Measurements from ENCODE around the gene ACSF3.
"Not testable (repeated sequence)": the region's sequence is repeated elsewhere in the genome, so short reads cannot be mapped to it uniquely, and the experiment has no call there.

ACSF3 gene

DNA sequence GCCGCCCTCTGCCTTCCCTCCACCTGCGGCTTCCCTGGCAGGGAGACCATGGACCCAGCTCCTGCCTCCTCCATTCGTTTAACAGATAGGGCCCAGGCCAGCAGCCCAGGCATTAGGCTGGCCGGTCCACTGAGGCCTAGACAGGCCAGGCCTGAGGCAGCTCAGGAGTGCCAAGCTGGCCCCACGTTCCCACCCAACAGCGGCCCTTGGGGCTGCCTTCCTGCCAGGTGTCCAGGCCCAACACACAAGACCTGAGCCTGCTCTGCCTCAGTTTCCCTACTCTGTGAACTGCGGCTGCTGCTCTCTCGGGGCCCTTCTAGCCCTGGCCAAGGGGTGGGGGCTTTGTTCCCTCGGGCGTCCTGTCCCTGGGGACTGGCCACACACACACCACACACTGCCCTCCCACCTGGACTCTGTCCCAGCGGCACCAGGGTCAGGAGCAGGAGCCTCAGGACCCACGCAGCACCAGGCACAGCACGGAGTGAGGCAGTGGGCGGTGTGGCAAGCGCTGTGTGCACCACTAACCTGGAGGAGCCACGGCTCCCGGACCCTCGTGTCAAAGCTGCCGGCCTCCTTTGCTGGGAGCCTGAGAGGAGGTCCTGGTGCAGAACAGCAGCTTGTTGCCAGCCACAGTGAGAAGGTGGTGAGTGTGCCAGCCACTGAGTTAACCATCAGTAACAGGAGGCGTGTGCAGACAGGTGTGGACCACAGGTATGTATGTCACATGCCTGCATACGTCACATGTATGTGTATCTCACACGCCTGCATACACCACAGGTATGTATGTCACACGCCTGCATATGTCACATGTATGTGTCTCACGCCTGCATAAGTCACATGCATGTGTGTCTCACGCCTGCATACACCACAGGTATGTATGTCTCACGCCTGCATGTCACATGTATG is 63.3 kb downstream of the ACSF3 start:
- peak; percentile 94 for FAIRE-seq
- DNase-seq (ENCODE audit: low spot score), result no peak

DNA sequence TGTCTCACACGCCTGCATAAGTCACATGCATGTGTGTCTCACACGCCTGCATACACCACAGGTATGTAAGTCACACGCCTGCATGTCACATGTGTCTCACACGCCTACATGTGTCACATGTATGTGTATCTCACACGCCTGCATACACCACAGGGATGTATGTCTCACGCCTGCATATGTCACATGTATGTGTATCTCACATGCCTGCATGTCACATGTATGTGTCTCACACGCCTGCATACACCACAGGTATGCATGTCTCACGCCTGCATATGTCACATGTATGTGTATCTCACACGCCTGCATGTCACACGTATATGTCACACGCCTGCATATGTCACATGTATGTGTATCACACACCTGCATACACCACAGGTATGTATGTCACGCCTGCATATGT is 64.1 kb downstream of the ACSF3 start:
- DNase-seq (ENCODE audit: low spot score) (no peak), FAIRE-seq (no peak)

DNA sequence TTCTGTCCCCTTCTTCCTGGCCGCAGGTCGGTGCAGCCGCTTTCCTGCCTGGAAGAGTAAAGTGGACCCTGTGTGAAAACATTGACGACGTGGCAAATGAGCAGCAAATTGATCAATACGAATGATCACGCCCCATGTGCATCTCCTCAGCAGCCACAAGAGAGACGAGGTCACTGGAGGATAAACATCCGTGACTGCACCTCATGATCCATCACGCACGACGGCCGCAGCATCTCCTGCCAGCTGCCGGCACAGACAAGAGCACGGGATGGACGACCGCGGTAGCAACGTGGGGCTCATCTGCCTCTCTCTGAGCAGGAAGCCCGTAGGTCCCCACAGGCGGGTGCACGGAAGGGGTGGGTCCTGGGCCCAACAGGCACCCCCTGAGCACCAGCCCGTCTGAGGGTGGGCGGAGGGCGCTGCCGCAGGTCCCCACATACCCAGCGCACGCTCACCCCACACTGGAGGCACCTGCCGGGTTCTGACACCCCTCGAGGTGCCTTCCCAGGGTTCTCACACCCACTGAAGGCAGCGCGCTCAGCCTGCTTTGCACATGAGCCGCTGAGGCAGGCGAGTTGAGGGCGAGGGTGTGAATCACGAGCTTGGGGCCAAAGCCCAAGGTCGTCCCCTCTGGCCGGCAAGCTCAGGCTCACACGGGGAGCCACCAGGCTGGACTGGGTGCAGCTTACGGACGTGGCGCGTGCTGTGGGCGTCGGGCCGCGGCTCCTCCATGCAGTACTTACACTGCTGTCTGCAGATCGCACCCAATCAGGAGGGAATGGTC is 65.6 kb downstream of the ACSF3 start:
- FAIRE-seq, result no peak
- DNase-seq (ENCODE audit: low spot score), result no peak

DNA sequence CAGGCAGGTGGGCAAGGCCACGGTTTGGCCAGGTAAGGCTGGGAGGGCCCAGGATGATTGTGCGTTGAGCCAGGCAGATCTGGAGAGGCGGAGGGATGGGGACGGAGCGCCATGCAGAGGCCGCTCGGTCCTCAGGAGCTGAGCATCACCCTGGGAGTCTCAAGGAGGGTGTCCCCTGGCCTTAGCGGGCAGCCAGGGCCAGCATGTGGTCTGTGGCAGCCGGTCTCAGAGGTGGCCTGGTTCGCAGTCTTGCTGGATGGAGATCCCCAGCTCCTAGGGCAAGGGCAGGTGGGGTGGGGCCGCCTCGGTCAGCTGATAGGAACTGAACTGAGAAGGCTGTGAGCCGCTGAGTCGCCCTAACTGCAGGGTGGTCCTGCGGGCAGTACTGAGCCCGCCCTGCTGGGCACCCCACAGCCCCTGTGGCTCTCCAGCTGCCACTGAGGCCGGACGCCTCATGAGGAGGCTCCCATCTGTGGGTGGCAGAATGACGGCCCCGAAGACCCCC is 66.2 kb downstream of the ACSF3 start:
- DNase-seq (ENCODE audit: low spot score) (no peak), FAIRE-seq (no peak)

DNA sequence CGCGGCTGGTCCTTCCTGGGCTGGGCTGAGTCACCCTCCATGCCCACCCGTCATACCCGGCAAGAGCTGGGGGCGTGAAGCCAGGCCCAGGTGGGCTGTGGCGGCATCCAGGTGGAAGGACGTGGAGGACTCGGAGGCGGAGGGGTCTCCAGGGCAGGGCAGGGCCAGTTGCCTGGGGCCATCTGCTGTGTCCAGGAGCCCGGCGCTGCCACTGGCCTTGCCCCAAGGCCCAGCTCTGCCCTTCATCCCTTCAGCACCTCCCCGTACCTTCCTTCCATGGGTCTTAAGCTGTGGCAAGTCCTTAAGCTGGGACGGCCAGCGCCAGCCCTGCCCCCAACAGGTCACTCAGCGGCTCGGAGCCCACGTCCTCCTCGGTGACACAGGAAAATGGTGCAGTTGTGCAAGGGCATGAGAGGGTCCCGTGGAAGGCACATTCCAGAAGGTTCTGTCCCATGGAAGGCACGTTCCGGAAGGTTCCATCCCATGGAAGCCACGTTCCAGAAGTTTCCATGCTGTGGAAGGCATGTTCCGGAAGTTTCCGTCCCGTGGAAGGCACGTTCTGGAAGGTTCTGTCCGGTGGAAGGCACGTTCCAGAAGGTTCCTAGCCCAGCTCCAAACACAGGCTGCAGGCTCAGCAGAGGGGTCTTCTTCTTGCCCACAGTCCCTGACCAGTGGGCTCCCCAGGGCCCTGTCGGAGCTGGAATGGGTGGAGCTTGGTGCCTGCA is 67.5 kb downstream of the ACSF3 start:
- DNase-seq (ENCODE audit: low spot score) (no peak), FAIRE-seq (no peak)

DNA sequence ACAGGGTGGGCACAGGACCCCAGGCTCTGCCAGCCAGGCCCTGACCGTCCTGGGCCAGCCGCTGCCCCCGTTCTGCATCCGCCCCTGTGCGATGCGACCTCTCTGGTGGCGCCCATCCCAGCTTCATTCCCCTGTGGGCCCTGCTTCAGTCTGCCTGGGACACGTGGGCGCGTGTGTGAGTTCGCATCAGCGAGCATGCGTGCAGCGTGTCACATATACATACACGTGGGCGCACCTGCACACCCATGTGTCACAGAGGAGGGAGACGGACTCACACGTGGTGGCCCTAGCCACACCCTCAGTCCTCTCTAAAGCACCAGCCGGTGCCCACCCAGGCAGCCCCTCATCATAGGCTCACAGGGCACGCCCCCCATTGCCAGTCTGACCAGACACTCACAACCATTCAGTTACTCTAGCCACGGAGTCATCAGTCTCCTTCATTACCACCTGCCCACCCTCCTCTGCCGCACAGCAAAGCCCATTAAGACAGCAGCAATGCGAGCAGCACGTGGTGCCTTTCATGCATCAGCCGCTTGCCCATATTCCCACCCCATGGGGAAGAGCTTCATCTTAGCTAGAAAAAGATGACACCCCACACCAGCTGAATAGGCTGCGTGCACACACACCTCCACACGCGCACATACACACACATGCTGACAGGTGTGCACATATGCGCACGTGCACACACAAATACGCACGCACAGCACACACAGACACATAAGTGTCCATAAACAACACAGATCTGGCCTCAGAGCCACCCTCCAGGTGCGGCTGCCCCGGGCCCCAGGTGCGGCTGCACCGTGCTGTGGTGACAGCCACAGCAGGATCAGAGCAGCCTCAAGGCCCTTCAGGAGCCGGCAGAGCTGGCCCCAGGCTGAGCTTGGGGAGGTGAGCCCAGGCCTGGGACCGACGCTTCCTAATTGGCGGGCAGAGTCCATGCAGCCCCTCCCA is 68.4 kb downstream of the ACSF3 start:
- DNase-seq (ENCODE audit: low spot score) (no peak), FAIRE-seq (no peak)

DNA sequence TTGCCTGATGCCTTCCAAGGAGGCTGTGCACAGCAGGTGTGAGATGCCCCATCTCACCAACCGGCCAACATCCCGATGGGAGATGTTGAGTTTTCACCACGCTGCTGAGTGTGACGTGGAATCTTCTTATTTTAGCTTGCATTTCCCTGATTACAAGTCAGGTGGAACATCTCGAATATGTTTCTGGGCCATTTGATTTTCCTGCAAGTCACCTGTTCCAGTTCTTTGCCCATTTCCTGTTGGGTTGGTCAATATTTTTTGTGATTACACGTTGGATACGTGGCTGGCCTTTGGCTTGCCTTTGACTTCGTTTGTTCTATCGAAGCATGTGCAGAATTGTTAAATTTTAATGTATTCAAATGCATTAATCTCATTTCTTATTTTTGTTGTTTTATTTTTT is 69.6 kb downstream of the ACSF3 start:
- no peak for FAIRE-seq

DNA sequence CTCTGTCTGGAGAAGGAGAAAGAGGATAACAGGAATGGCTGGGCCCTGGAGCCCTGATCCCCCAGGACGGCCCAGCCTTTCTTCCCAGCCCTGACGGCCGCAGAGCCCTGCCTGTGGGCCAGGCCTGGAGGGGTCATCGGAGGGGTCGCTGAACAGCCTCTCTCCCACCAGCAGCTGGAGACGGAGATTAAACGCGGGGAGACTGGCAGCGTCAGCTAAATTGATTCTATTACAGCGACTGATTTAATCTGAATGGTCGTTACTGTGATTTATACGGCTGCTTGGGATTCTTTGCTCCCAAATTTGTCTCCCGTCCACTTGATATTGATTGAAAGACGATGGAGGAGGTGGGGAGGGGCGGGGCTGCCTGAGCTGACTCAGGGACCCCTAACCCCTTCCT is 70.8 kb downstream of the ACSF3 start:
- FAIRE-seq (no peak), DNase-seq (ENCODE audit: low spot score) (no peak)

More for the DNA sequence above, 69.6 kb downstream of the ACSF3 start:
- no peak for DNase-seq (ENCODE audit: low spot score)

DNA sequence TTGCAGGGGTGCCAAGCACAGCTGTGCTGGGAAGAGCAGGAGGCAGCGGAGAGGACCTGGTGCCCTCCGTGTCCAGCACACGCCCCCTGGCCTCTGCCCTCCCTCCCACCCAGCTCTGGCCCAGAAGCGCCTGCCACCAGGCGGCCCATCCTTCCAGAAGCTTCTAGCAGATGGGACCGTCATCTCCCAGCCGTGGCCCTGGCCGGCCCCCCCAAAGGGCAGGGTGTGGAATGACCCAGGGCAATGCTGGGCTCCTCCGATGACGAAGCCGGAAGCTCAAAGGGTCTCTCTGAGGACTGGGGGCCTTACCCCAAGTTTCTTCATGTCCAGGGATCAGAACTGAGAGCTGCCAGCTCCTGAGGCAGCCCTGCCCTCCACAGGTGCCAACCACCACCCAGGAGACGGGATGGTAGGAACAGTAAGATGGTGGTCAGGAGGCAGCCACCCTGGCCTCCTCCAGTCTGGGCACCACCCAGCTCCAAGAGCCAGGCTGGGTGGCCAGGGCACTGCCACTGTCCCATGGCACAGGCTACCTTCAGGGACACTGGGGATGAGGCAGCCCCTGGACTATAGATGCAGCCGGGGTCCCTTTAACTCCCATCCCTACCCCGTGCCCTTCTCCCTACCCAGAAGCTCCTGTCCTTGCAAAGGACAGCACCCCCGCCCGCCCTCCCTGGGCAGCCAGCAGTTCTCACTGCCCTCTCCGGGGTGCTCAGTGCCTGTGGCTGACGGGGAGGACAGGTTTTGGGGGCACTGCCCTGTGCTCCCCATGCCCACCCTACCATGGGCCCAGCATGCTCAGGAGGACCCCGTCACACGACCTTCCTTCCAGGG is 71.4 kb downstream of the ACSF3 start:
- DNase-seq (ENCODE audit: low spot score) (no peak), FAIRE-seq (no peak)

DNA sequence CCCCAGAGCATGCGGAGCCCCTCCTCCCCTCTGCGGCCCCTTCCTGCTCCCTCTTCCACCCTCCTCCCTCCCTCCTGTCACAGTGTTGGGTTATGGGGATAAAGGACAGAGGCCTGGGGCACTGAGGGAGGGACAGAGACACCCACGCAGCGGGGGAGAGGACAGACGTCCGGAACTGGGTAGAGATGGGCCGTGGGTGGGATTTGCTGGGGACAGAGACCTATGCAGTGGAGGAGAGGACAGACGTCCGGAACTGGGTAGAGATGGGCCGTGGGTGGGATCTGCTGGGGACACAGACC is 72.0 kb downstream of the ACSF3 start:
- not testable (repeated sequence) for FAIRE-seq; DNase-seq (ENCODE audit: low spot score)

DNA sequence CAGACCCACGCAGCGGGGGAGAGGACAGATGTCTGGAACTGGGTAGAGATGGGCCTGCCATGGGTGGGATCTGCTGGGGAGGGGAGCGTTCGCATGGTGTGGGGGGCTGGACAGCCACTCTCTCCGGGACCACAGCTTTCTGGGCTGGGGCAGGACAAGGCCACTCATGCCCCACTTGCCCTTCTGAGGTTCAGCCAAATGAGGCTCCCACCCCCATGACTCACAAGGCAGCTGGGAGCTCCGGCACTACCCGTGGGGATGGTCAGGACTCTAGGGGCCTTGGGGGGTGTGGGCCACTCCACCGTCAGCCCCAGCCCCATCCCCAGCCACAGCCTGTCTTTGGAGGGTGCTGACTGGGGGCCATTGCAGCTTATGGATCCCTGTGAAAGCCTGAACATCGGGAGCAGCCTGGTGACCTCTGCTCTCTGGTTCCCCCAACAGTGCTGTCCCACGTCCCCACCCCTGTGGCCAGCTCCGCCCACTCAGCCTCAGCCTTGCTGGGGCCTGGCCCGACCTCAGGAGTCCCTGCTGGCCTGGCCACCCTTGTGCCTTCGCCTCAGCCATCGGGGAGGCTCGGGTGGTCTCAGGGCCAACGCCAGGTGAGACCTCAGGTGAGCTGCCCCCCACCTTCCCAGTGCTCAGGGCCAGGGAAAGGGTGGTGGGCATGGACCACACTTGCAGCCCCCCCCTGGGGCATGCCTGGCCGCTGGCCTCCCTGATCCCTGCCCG is 73.2 kb downstream of the ACSF3 start:
- no peak for FAIRE-seq

DNA sequence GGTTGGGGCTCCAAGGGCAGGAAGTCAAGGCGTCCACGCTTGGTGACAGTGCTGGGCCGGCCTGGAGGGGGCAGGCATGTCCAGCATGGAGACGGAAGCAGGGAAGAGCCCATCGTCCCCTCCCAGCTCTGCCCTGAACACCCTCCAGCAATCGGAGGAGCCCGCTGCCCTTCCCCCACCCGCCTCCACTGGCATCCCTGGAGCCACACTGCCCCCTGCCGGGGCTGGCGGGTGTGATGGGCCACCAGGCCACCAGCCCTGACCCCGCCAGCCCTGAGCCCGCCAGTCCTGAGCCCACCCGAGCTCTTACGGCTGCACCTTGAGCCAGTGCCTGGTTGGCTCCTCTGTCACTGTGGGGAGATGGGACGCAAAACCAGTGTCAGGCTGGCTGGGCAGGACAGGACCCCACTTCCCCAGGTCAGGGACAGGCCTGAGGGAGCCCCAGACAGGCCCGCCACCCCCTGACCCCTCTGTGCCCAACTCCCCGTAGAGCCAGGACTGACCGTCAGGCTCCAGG is 73.8 kb downstream of the ACSF3 start:
- DNase-seq (ENCODE audit: low spot score) (peak; percentile 86), FAIRE-seq (peak; percentile 50)

More for the DNA sequence above, 73.2 kb downstream of the ACSF3 start:
- no peak for DNase-seq (ENCODE audit: low spot score)

DNA sequence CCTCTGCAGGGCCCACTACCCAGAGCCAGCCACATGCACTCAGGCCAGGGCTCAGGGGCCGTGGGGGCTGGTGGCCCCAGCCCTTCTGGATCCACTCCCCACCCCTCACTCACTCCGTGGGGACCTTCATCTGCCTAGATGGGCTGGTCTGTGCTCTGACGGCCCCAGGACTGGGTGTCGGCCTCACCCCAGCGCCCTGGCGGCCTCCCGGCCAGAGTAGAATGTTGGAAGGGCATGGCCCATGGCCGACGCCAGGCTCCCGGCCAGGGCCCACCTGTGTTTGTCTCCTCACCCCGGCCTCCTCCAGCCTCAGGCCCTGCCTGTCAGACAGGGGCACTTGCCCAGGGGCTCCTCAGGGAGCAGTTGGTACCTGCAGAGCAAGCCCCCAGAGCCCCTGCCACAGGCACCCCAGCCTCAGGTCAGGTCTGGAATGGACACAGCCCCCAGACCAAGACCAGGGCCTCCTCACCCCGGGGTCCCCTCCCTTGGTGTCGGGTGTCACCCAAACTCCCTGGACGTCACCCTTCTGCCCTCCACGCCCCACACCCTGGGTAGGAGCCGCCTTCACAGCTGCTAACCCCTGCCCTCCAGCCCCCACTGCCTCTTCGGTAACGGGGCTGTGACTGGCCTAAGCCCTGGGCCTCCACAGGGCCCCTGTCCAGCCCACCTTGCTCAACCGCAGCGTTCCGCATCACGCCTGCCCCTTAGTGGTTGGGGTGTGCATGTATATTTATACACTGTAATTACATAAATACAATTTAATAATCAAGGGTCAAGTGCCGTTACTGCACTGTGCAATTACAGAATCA is 74.9 kb downstream of the ACSF3 start:
- FAIRE-seq (no peak), DNase-seq (ENCODE audit: low spot score) (no peak)

DNA sequence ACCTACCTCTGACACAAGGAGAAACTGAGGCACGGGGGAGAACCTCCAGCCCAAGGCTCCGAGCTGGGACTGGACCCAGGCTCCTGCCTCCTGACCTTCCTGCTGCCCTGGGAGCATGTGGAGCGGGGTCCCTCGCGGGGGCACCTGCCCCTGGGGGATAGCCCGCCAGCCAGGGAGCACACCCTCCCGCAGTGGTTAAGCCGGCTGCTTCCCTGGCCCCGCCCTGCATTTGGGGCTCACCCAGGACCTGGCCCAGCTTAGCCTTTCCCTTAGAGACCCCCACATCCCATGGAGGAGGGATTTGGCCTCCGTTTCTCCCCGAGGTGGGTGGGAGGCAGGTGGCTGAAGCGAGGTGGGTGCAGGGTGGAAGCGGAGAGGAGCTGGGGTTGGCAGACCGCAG is 76.1 kb downstream of the ACSF3 start:
- DNase-seq (ENCODE audit: low spot score) (no peak), FAIRE-seq (no peak)

DNA sequence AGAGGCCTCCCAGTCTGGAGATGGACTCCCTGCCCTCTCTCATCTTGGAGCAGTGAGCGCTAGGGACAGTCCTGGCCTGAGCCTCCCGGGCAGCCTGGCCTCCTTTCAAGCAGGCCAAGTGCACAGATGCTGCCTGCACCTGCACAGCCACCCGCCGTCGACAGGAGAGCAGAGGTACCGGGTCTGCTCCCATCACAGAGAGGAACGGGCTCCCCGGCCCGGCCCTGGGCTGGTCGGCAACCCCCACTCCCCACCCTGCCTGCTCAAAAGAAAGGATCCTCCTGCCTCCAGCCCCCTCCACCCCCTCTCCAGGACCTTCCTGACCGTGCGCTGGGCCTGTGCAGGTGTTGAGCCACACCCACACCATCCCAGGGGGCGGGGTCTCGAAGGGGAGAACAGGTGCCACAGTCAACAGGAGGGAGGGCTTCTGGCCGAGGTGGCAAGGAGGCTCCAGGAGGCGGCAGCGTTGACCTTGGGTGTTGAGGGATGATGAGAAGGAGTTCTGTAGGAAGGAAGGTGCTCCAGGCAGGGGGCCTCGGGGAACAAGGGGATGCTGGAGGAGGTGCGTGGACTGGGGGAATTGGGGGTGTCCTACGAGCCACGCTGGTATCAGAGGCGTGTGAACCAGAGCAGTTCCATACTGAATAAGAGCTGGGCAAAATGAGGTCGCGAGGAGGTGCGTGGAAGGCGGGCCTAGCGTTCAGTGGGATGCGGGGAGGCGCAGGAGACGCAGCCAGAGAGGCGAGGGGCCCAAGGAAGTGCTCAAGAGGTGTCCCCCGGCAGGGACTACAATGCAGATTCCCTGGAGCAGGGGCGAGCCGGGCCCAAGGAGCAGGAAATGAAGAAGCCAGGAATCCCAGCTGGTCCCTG is 76.9 kb downstream of the ACSF3 start:
- FAIRE-seq (peak; percentile 23), DNase-seq (ENCODE audit: low spot score) (no peak)

DNA sequence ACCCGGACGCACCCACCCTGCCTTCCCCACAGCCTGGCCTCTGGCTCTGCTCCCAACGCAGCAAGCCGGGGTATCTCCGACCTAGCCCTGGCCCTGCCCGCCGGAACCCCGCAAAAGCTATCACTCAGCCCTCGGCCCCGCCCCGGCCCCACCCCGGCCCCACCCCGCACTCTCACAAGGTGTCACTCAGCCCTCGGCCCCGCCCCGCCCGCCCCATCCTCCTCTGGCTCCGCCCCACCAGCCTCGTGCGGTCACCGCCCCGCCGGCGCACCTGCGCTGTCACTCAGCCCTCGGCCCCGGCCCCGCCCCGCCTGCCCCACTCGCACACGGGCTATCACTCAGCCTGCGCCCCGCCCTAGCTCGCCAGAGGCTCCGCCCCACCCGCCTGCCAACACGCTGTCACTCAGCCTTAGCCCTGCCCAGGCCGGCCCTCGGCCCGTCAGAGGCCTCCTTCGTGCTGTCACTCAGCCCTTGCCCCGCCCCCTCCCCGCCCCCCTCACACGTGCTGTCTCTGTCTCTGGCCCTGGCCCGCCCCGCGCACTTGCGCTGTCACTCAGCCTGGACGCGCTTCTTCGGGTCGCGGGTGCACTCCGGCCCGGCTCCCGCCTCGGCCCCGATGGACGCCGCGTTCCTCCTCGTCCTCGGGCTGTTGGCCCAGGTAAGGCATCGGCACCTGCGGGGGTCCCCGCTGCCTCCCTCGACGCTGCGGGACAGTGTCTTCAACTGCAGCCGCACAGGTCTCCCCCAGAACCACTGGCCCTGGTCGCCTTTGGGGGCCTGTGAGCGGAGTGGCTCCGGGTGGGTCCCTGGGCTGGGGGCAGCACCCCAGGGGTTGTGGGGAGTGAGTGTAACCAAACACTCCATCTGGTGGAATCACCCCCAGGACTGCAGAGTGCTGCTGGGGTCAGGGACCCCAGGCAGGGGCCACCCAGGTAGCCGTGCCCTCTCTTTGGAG is 77.8 kb downstream of the ACSF3 start, which contains the start of gene CDH15:
TSS of gene CDH15 (plus strand) at position 533 of the 955 bp plus-strand sequence. CDS start at position 617, 84 bp downstream.
- peak; percentile 89 for FAIRE-seq
- peak; percentile 97 for DNase-seq (ENCODE audit: low spot score)
